Uterus (tissue), 4 donors: ENCODE results near the gene ACAD8. TPM values are rescaled to one million over a fixed set of nuclear protein-coding genes. Genes with fewer than 3 reads are reported as not detected.

Experiments used
- DNase-seq, 2 donors: peaks; one replicate each; pipeline ENCODE4 v3.0.0-alpha.2; 2019 to 2020
- H3K27ac ChIP-seq, 2 donors: fragments of 200-600 bp; sonication (generic); 1 replicate in 1 of 2; 2 replicates in 1 of 2; pipeline ENCODE4 v1.5.1; 2016 to 2018
- H3K27me3 ChIP-seq, 2 donors: fragments of 200-600 bp; sonication (generic); one replicate each; pipeline ENCODE4 v1.5.1; 2018 to 2019; ENCODE audit warnings: control low read depth in 1 of 2
- H3K36me3 ChIP-seq, 2 donors: fragments of 200-600 bp; sonication (generic); one replicate each; pipeline ENCODE4 v1.5.1; 2019; ENCODE audit warnings: control low read depth in 1 of 2
- H3K4me1 ChIP-seq, 2 donors: fragments of 200-600 bp; sonication (generic); one replicate each; pipeline ENCODE4 v1.5.1; 2018 to 2019; ENCODE audit warnings: control low read depth in 1 of 2
- H3K4me3 ChIP-seq, 2 donors: fragments of 200-600 bp; sonication (generic); 1 replicate in 1 of 2; 2 replicates in 1 of 2; pipeline ENCODE4 v1.5.1; 2018 to 2019; ENCODE audit warnings: mild to moderate bottlenecking in 1 of 2
- H3K9me3 ChIP-seq, 2 donors: fragments of 200-600 bp; sonication (generic); one replicate each; pipeline ENCODE4 v1.5.1; 2019; ENCODE audit warnings: control low read depth in 1 of 2
- POLR2A ChIP-seq, 2 donors: fragments of 450-650 bp; IDR thresholded peaks; one replicate each; pipeline ENCODE4 v1.6.1; 2016; ENCODE audit warnings: antibody characterized with exemption in 2 of 2, mild to moderate bottlenecking in 1 of 2, moderate library complexity in 1 of 2
- intact Hi-C: fragments of 100-400 bp; cut with DNase I; formaldehyde crosslinking; loops from one replicate; pipeline ENCODE4 v1.15.1; 2023; ENCODE audit warnings: low total_unique reads
- total RNA-seq, 4 donors: library from RNA; depleted of rRNA in 3 of 4; stranded (reverse); fragments of >200 nt in 3 of 4; gene quantifications; one replicate each; pipeline versions ENCODE4 v1.1.0 to v1.2.4, GENCODE V29; 2014 to 2023
- TF ChIP-seq, protein P1 (sequence below), 4 experiments: fragments of 200-600 bp in 2 of 4; fragments of 450-650 bp in 2 of 4; sonication (generic) in 2 of 4; IDR thresholded peaks; one replicate each; pipeline ENCODE4 v1.5.1; 2016 to 2019; ENCODE audit warnings: antibody characterized with exemption in 4 of 4, mild to moderate bottlenecking in 2 of 4, moderate library complexity in 1 of 4
- donor health status: DM: yes; HTN: yes; CAD: no.

ACAD8 gene
- total RNA-seq, 4 donors from 2014 or later = 16.5 to 26.5 (median 21.5) TPM

DNA sequence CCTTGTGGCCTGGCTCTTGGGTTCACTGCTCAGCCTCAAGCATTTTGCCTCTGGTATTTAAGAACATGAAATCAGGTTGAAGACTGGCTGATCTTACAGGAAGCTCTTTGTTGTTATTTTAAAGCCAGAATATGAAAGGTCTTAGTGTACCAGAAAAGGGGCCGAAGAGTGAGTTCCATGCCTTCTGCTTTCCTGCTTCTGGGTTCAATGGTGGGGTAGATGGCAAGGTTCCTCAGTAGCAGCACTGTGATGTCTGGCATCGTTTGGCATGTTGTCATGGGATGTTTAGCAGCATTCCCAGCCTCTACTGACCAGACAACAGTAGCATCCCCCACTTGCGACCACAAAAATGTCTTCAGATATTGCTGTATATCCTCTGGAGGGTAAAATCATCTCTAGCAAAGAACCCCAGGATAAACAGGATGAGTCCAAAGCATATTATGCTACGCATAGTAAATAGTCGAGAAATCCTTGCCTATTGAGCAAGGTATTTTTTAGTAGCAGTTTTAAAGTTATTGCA is 26.5 kb upstream of the ACAD8 start:
- DNase-seq = no peak
- no peaks in the 10 kb centered on the region for H3K9me3 ChIP-seq
- no peak overlapping the region for H3K27ac ChIP-seq
- intact Hi-C loops = no loop called here
- no peak overlapping the region for H3K4me3 ChIP-seq
- H3K27me3 ChIP-seq = no peaks in the 10 kb centered on the region
- H3K4me1 ChIP-seq = peaks cover 0 to 9% of the 10 kb centered on the region in 2 donors
- H3K36me3 ChIP-seq = no peaks in the 10 kb centered on the region
- TF ChIP-seq, protein P1, sequence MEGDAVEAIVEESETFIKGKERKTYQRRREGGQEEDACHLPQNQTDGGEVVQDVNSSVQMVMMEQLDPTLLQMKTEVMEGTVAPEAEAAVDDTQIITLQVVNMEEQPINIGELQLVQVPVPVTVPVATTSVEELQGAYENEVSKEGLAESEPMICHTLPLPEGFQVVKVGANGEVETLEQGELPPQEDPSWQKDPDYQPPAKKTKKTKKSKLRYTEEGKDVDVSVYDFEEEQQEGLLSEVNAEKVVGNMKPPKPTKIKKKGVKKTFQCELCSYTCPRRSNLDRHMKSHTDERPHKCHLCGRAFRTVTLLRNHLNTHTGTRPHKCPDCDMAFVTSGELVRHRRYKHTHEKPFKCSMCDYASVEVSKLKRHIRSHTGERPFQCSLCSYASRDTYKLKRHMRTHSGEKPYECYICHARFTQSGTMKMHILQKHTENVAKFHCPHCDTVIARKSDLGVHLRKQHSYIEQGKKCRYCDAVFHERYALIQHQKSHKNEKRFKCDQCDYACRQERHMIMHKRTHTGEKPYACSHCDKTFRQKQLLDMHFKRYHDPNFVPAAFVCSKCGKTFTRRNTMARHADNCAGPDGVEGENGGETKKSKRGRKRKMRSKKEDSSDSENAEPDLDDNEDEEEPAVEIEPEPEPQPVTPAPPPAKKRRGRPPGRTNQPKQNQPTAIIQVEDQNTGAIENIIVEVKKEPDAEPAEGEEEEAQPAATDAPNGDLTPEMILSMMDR (IDR thresholded peaks at IDR 0.05) = no peak
- no peak for TF ChIP-seq POLR2A (IDR thresholded peaks at IDR 0.05)

DNA sequence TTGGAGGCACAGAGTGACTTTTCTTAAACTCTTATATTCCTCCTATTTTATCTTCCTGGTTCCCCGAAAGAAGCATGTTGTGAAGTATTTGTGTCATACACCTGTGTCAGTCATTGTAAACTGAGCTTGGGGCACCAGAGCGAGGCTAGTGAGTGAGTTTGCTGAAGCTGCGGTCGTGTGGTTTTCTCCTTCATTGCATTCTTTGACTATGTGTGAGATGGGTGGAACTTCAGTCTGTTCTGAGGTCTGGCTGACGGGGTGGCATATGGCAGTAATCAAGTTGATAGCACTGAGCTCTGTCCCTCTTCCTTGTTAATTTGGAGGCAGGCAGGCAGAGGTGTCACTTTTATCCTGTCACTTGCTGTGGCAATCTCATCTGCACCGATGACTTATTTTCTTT is 24.7 kb upstream of the ACAD8 start:
- Histone ChIP-seq H3K27ac (no peak overlapping the region), H3K4me1 (peaks cover 0 to 9% of the 10 kb centered on the region in 2 donors), H3K4me3 (no peak overlapping the region), H3K36me3 (no peaks in the 10 kb centered on the region), H3K9me3 (no peaks in the 10 kb centered on the region), H3K27me3 (no peaks in the 10 kb centered on the region)
- TF ChIP-seq POLR2A (IDR thresholded peaks at IDR 0.05) = no peak
- TF ChIP-seq, protein P1 (IDR thresholded peaks at IDR 0.05) = no peak
- no peak for DNase-seq
- intact Hi-C loops = no loop called here

DNA sequence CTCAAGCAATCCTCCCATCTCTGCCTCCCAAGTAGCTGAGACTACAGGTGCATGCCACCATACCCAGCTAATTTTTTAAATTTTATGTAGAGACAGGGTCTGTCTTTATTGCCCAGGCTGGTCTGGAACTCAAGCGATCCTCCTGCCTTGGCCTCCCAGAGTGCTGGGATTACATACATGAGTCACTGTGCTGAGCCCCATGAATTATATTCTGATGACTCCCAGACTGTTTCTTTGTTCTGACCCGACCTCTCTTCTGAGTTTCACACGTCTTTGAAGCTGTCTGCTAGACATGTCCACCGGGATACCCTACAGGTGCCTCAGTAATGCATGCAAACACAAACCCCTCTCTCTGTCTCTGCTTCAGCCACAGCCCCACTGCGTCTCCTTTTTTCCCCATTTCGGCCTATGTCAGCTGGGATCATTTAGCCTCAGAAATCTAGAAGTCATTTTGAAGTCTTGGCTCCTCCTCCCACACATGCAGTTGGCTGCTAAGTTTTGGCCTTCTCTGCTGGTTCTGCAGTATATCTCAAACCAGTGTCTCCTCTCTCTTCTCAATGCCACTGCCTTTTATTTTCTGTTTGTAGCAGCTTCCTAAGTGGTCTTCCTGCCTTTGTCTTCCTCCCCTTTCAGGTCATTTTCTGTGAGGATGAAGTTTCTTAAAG is 24.1 kb upstream of the ACAD8 start:
- H3K4me3 ChIP-seq = no peak overlapping the region
- intact Hi-C loops = no loop called here
- peaks cover 0 to 9% of the 10 kb centered on the region in 2 donors for H3K4me1 ChIP-seq

DNA sequence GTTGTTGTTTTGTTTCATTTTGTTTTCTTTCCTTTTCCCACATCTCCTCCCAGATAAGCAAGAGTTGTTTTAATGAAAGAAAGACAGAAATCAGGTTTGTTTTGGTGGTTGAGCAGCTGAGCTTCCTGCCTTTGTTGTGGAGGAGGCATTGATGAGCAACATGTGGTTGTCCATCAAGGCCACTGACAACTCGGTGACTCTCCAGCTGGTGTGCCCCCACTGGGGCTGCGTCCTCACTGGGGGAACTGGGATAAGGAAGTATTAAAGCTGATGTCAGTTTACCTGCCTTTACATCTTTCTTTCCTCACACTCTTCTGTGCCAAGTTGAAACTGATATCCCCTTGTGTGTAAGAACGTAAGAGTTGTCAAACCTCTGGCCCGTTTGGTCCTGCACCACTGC is 23.0 kb upstream of the ACAD8 start:
- Histone ChIP-seq H3K27me3 (no peaks in the 10 kb centered on the region), H3K36me3 (no peaks in the 10 kb centered on the region), H3K4me3 (no peak overlapping the region), H3K27ac (no peak overlapping the region), H3K4me1 (peaks cover 0 to 9% of the 10 kb centered on the region in 2 donors), H3K9me3 (no peaks in the 10 kb centered on the region)
- no peak for TF ChIP-seq POLR2A (IDR thresholded peaks at IDR 0.05)
- TF ChIP-seq, protein P1 (IDR thresholded peaks at IDR 0.05) = no peak
- intact Hi-C loops = no loop called here
- DNase-seq = no peak

More for the DNA sequence above, 24.1 kb upstream of the ACAD8 start:
- no peaks in the 10 kb centered on the region for H3K36me3 ChIP-seq
- TF ChIP-seq, protein P1 (IDR thresholded peaks at IDR 0.05) = no peak
- TF ChIP-seq POLR2A (IDR thresholded peaks at IDR 0.05) = no peak
- no peak for DNase-seq
- H3K27ac ChIP-seq = no peak overlapping the region
- no peaks in the 10 kb centered on the region for H3K27me3 ChIP-seq
- no peaks in the 10 kb centered on the region for H3K9me3 ChIP-seq

DNA sequence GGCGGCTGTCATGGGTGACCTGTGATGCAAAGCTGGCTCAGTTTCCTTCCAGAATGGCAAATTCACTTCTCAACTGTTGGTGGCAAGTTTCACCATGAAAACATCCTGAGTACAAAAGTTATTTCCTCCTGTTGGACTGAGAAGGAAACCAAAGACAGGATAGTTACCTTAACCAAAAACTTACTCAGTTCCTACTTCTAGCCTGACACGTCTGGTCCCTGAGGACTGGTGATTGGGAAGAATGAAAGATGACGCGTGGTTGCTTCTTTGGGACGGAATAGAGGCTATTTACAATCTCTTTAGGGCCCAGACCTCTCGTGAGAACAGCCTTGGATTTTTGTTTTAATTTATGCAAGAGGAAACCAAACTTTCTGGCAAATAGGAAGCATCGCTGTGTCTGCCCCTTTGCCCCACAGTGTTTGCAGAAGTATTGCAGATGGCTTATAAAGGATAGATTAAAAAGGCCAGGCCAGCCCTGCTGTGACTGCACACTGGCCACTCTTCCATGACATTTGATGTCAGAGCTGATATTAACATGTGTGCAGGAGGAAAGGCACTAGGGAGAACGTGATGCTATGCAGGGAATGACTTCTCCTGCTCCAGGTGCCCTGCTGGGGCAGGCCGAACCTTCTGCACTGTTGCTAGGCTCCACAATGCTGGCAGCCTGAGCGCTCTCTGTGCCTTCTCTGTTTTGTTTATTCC is 21.3 kb upstream of the ACAD8 start:
- no peak for DNase-seq
- intact Hi-C loops = no loop called here
- no peaks in the 10 kb centered on the region for H3K9me3 ChIP-seq
- no peaks in the 10 kb centered on the region for H3K27me3 ChIP-seq
- H3K27ac ChIP-seq = no peak overlapping the region
- no peak for TF ChIP-seq POLR2A (IDR thresholded peaks at IDR 0.05)
- no peaks in the 10 kb centered on the region for H3K4me1 ChIP-seq
- no peaks in the 10 kb centered on the region for H3K36me3 ChIP-seq
- H3K4me3 ChIP-seq = no peak overlapping the region
